Right ventricle myocardium inferior (tissue), 1 donor: ENCODE measurements around the gene DPP6. TPM values are rescaled to one million over a fixed set of nuclear protein-coding genes. Genes with fewer than 3 reads are reported as not detected.

Experiments
- ATAC-seq: fragments of 200-7000 bp; cut with Tn5 transposase; one replicate; pipeline ENCODE4 v1.9.1; 2020; ENCODE audit warnings: mild to moderate bottlenecking, moderate library complexity
- DNase-seq: peaks from one replicate; pipeline ENCODE4 v3.0.0; 2021; ENCODE audit errors: missing footprints
- intact Hi-C: fragments of 100-400 bp; cut with DNase I; formaldehyde crosslinking; loops from one replicate; pipeline ENCODE4 v1.11.0; 2022
- total RNA-seq: library from RNA; stranded (reverse); fragmentation: NEBNext Ultra II Directional; extraction: Animal tissue kit (Norgen Biotek cat#: 25700); gene quantifications from one replicate; pipeline ENCODE4 v1.2.1, GENCODE V29; 2021
- donor health status: DM: no; HTN: yes; CAD: no; lungs with severe emphysema.

The DPP6 gene
- total RNA-seq, 1 donor from 2014 or later: 0.19 TPM

- DNase-seq: no peak
Observed at GRCh38 chr7:154469652-154470051, 417.5 kb downstream of the DPP6 start.

GRCh38 chr7:154472343-154472742 is 420.1 kb downstream of the DPP6 start:
- intact Hi-C loops: no loop called here
- no peak for ATAC-seq

More at GRCh38 chr7:154469652-154470051, 417.5 kb downstream of the DPP6 start:
- intact Hi-C loops: no loop called here
- ATAC-seq: no peak

GRCh38 chr7:154473360-154473759 is 421.2 kb downstream of the DPP6 start:
- no peak for DNase-seq
- no peak for ATAC-seq
- intact Hi-C loops: no loop called here

More at GRCh38 chr7:154472343-154472742, 420.1 kb downstream of the DPP6 start:
- no peak for DNase-seq

- ATAC-seq (no peak), DNase-seq (no peak)
- intact Hi-C loops: no loop called here
Observed at GRCh38 chr7:154474903-154475520, 422.8 kb downstream of the DPP6 start.

- intact Hi-C loops: no loop called here
- DNase-seq (no peak), ATAC-seq (no peak)
Observed at GRCh38 chr7:154475864-154476263, 423.7 kb downstream of the DPP6 start.

GRCh38 chr7:154480817-154481216 is 428.6 kb downstream of the DPP6 start:
- ATAC-seq: no peak
- DNase-seq: no peak
- intact Hi-C loops: no loop called here

- intact Hi-C loops: no loop called here
- DNase-seq (no peak), ATAC-seq (no peak)
Observed at GRCh38 chr7:154482863-154483262, 430.7 kb downstream of the DPP6 start.

- intact Hi-C loops: no loop called here
- DNase-seq (no peak), ATAC-seq (no peak)
Observed at GRCh38 chr7:154484406-154484805, 432.2 kb downstream of the DPP6 start.

- intact Hi-C loops: no loop called here
- DNase-seq: no peak
- no peak for ATAC-seq
Observed at GRCh38 chr7:154484943-154485342, 432.7 kb downstream of the DPP6 start.

- DNase-seq (no peak), ATAC-seq (no peak)
- intact Hi-C loops: no loop called here
Observed at GRCh38 chr7:154489897-154490296, 437.7 kb downstream of the DPP6 start.

- intact Hi-C loops: no loop called here
- DNase-seq: no peak
- no peak for ATAC-seq
Observed at GRCh38 chr7:154493594-154493993, 441.4 kb downstream of the DPP6 start.

GRCh38 chr7:154497751-154498150 is 445.6 kb downstream of the DPP6 start:
- DNase-seq: no peak
- no peak for ATAC-seq
- intact Hi-C loops: no loop called here

- ATAC-seq (no peak), DNase-seq (no peak)
- intact Hi-C loops: no loop called here
Observed at GRCh38 chr7:154503962-154504550, 451.9 kb downstream of the DPP6 start.

- DNase-seq (no peak), ATAC-seq (no peak)
- intact Hi-C loops: no loop called here
Observed at GRCh38 chr7:154504918-154505317, 452.7 kb downstream of the DPP6 start.

- DNase-seq: no peak
- intact Hi-C loops: no loop called here
- no peak for ATAC-seq
Observed at GRCh38 chr7:154505362-154505761, 453.2 kb downstream of the DPP6 start.

GRCh38 chr7:154509192-154509591 is 457.0 kb downstream of the DPP6 start:
- ATAC-seq (no peak), DNase-seq (no peak)
- intact Hi-C loops: no loop called here

- no peak for DNase-seq
- ATAC-seq: no peak
- intact Hi-C loops: no loop called here
Observed at GRCh38 chr7:154512121-154512833, 460.1 kb downstream of the DPP6 start.

GRCh38 chr7:154517768-154518167 is 465.6 kb downstream of the DPP6 start:
- DNase-seq: no peak
- no peak for ATAC-seq
- intact Hi-C loops: no loop called here

GRCh38 chr7:154519229-154519628 is 467.0 kb downstream of the DPP6 start:
- DNase-seq (no peak), ATAC-seq (no peak)
- intact Hi-C loops: no loop called here

- DNase-seq (no peak), ATAC-seq (no peak)
- intact Hi-C loops: no loop called here
Observed at GRCh38 chr7:154530136-154530535, 477.9 kb downstream of the DPP6 start.
